C4-2B (cell line): ENCODE measurements around the gene IRS2.

Source experiments
- CTCF ChIP-seq: fragments of 450-650 bp; conservative IDR thresholded peaks from 2 replicates; pipeline ENCODE4 v1.5.1; 2017; ENCODE audit warnings: mild to moderate bottlenecking
- ZFX ChIP-seq: fragments of 450-650 bp; IDR thresholded peaks from 2 replicates; pipeline ENCODE4 v1.6.1; 2017

GRCh38 chr13:109795011-109795410 is 8.6 kb upstream of the IRS2 start:
- TF ChIP-seq CTCF, result no peak
- TF ChIP-seq ZFX, result no peak
